Endothelial cell of umbilical vein (primary cell): ENCODE results near the gene PTPRE. TPM values are rescaled to one million over a fixed set of nuclear protein-coding genes. Genes with fewer than 3 reads are reported as not detected.

Experiments
- BruUV-seq: library from RNA; stranded (reverse); fragments of 400-500 nt; replicated peaks from 2 replicates; lab custom pipeline; 2021; lab: Mats Ljungman, UMichigan
- CTCF ChIA-PET: fragments of 300-600, 350-600 bp; sonication (Branson Sonifier 250); formaldehyde crosslinking; loops from one replicate; lab custom pipeline; 2021; ENCODE audit warnings: antibody characterized with exemption, inconsistent platforms; lab: Charles Lee
- POLR2A ChIA-PET: fragments of 300-600, 350-600 bp; sonication (Branson Sonifier 250); formaldehyde crosslinking; loops from one replicate; lab custom pipeline; 2021; ENCODE audit warnings: antibody characterized with exemption, inconsistent platforms; lab: Charles Lee
- DNase-seq: peaks from one replicate; pipeline ENCODE4 v3.0.0-alpha.2; 2011; ENCODE audit warnings: low read depth, low spot score
- FAIRE-seq: peaks from 2 replicates; lab custom pipeline; 2011; peaks lifted over from hg19 to GRCh38; lab: Jason Lieb, UNC
- H2AFZ ChIP-seq: 2 replicates; pipeline ENCODE4 v1.6.0; 2012; ENCODE audit warnings: low read depth, low read length, control low read depth, inconsistent platforms
- H3K27ac ChIP-seq: 2 replicates; pipeline ENCODE4 v1.5.1; 2011; ENCODE audit warnings: low read depth, mild to moderate bottlenecking, control low read depth, low read length, moderate library complexity; ENCODE audit not compliant: insufficient read depth
- H3K27me3 ChIP-seq, 2 experiments: 2 replicates each; pipeline versions ENCODE4 v1.6.0 to v1.6.1; 2011; ENCODE audit warnings: low read length in 2 of 2, mixed read lengths in 1 of 2; ENCODE audit not compliant: control insufficient read depth in 2 of 2, insufficient read depth in 2 of 2
- H3K36me3 ChIP-seq, 2 experiments: 2 replicates in 1 of 2; 3 replicates in 1 of 2; pipeline ENCODE4 v1.5.1; 2011; ENCODE audit warnings: low read length in 2 of 2, mild to moderate bottlenecking in 1 of 2, moderate library complexity in 1 of 2; ENCODE audit not compliant: control insufficient read depth in 2 of 2, insufficient read depth in 2 of 2; ENCODE audit errors: extremely low read depth in 1 of 2
- H3K4me1 ChIP-seq: 3 replicates; pipeline ENCODE4 v1.5.1; 2011; ENCODE audit warnings: mild to moderate bottlenecking, low read length; ENCODE audit not compliant: control insufficient read depth, insufficient read depth; ENCODE audit errors: extremely low read depth
- H3K4me2 ChIP-seq: 2 replicates; pipeline ENCODE4 v1.6.1; 2011; ENCODE audit warnings: low read length, control low read depth, mixed read lengths; ENCODE audit not compliant: insufficient read depth
- H3K4me3 ChIP-seq, 3 experiments: fragments of 200-600 bp in 1 of 3; sonication (generic), shearing (Covaris generic) in 1 of 3; replicated peaks in 1 of 3; 2 replicates each; pipeline ENCODE4 v1.5.1; 2011 to 2016; ENCODE audit warnings: control low read depth in 3 of 3, low read length in 3 of 3, mild to moderate bottlenecking in 2 of 3, inconsistent platforms in 1 of 3, low read depth in 1 of 3, moderate library complexity in 1 of 3; ENCODE audit not compliant: insufficient read depth in 1 of 3
- H3K79me2 ChIP-seq: 2 replicates; pipeline ENCODE4 v1.6.0; 2012; ENCODE audit warnings: low read length, inconsistent platforms; ENCODE audit not compliant: control insufficient read depth, insufficient read depth
- H3K9ac ChIP-seq: replicated peaks from 2 replicates; pipeline ENCODE3; 2011; ENCODE audit warnings: low read length, control low read depth; ENCODE audit not compliant: insufficient read depth; ENCODE audit errors: extremely low read depth
- H3K9me1 ChIP-seq: replicated peaks from 3 replicates; pipeline ENCODE4 v1.6.0; 2011; ENCODE audit warnings: mild to moderate bottlenecking, low read length; ENCODE audit not compliant: control insufficient read depth, insufficient read depth; ENCODE audit errors: extremely low read depth
- H3K9me3 ChIP-seq: replicated peaks from 2 replicates; pipeline ENCODE4 v1.5.1; 2012; ENCODE audit warnings: low read length, inconsistent platforms; ENCODE audit not compliant: control insufficient read depth, insufficient read depth
- H4K20me1 ChIP-seq: replicated peaks from 2 replicates; pipeline ENCODE3; 2011; ENCODE audit warnings: mild to moderate bottlenecking, low read length; ENCODE audit not compliant: control insufficient read depth, insufficient read depth; ENCODE audit errors: extremely low read depth
- EZH2 ChIP-seq: IDR thresholded peaks from 2 replicates; pipeline ENCODE4 v1.6.1; 2012; ENCODE audit warnings: borderline replicate concordance, low read depth, mild to moderate bottlenecking, moderate library complexity, low read length, inconsistent platforms; ENCODE audit not compliant: severe bottlenecking
- FOS ChIP-seq: IDR thresholded peaks from 2 replicates; pipeline ENCODE4 v1.6.1; 2011; ENCODE audit warnings: mild to moderate bottlenecking, low read length, moderate library complexity, borderline replicate concordance; ENCODE audit not compliant: insufficient read depth
- GATA2 ChIP-seq: IDR thresholded peaks from 2 replicates; pipeline ENCODE4 v1.7.0; 2011; ENCODE audit warnings: low read depth, mild to moderate bottlenecking, moderate library complexity, mixed read lengths, low read length; ENCODE audit not compliant: insufficient read length, insufficient read depth
- JUN ChIP-seq: IDR thresholded peaks from 2 replicates; pipeline ENCODE4 v1.6.1; 2011; ENCODE audit warnings: borderline replicate concordance, low read depth; ENCODE audit not compliant: insufficient read length, insufficient read depth
- MYC ChIP-seq: IDR thresholded peaks from one replicate; pipeline ENCODE4 v1.6.1; 2011; ENCODE audit warnings: mild to moderate bottlenecking, low read depth, low read length
- POLR2A ChIP-seq: IDR thresholded peaks from 2 replicates; pipeline ENCODE4 v1.6.1; 2012; ENCODE audit warnings: low read depth, mild to moderate bottlenecking, control low read depth, low read length
- POLR2AphosphoS5 ChIP-seq: IDR thresholded peaks from 2 replicates; pipeline ENCODE4 v1.6.1; 2012; ENCODE audit warnings: low read depth, mild to moderate bottlenecking, control low read depth, low read length, moderate library complexity; ENCODE audit not compliant: insufficient read depth
- dilution Hi-C: fragments of 300-500 bp; cut with MboI; formaldehyde crosslinking; loops from one replicate; pipeline ENCODE4 v1.15.0; 2019; ENCODE audit warnings: low sequenced_read_pairs; ENCODE audit not compliant: extremely low pct_ligation_motif_present
- intact Hi-C: fragments of 100-400 bp; cut with micrococcal nuclease; formaldehyde crosslinking; loops from one replicate; pipeline ENCODE4 v1.10.0; 2022
- polyA plus RNA-seq, 4 experiments: library from polyadenylated mRNA; depleted of rRNA in 3 of 4; stranded (reverse) in 3 of 4; unstranded in 1 of 4; fragments of >200 nt; gene quantifications; 2 replicates each; pipeline versions ENCODE4 v1.2.1 to v1.2.3, GENCODE V29; 2011 to 2012; ENCODE audit warnings: missing spikeins in 1 of 4
- total RNA-seq: library from RNA; stranded (reverse); gene quantifications from 2 replicates; pipeline ENCODE4 v1.2.3, GENCODE V29; 2021
- TF ChIP-seq, protein P1 (sequence below): IDR thresholded peaks from 2 replicates; pipeline ENCODE4 v1.6.1; 2011; ENCODE audit not compliant: insufficient read depth, insufficient read length
- TF ChIP-seq, protein P2 (sequence below), 2 donors: IDR thresholded peaks; 1 replicate in 1 of 2; 2 replicates in 1 of 2; pipeline ENCODE4 v1.5.1; 2011; ENCODE audit warnings: low read length in 2 of 2, mild to moderate bottlenecking in 2 of 2, moderate library complexity in 2 of 2, control low read depth in 1 of 2, inconsistent platforms in 1 of 2, low read depth in 1 of 2; ENCODE audit not compliant: insufficient read depth in 1 of 2; ENCODE audit errors: extremely low read depth in 1 of 2

PTPRE gene
- total and polyA plus RNA-seq, 2 donors (not counting 3 experiments of a cell fraction or from before 2014, with no cell fraction given): 37.3 to 116 TPM

DNA sequence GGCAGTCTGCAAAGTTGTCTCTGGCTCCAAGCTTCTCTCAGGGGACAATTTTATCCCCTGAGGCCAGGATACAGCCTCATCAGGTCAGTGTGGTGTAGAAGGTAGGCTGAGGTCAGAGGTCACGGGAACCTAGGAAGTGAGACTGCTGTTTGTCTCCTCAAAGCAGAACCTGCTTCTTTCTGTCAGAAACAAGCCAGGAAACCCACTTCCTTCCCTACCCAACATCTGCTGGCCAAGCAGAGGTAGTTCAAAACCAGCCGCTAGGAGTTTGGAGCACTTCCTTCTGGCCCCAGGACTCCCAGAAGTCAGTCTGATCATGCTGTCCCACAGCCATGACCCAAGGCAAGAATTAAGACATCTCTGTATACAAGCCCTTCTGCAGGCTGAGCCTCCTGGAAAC, 26.3 kb upstream of the PTPRE start:
- TF ChIP-seq FOS (no peak), POLR2AphosphoS5 (no peak), JUN (no peak), EZH2 (no peak), GATA2 (no peak)
- TF ChIP-seq, protein P1, sequence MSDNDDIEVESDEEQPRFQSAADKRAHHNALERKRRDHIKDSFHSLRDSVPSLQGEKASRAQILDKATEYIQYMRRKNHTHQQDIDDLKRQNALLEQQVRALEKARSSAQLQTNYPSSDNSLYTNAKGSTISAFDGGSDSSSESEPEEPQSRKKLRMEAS: no peak
- Histone ChIP-seq H3K9ac (no peak overlapping the region), H3K36me3 (no peaks in the 10 kb centered on the region), H2AFZ (no peak overlapping the region), H3K4me1 (peaks cover 5% of the 10 kb centered on the region), H4K20me1 (no peaks in the 10 kb centered on the region), H3K9me3 (no peaks in the 10 kb centered on the region), H3K4me2 (no peak overlapping the region), H3K79me2 (no peaks in the 10 kb centered on the region), H3K4me3 (no peak overlapping the region), H3K27ac (no peak overlapping the region), H3K9me1 (no peaks in the 10 kb centered on the region), H3K27me3 (no peaks in the 10 kb centered on the region)
- no TSS peak for BruUV-seq
- no peak for DNase-seq
- intact Hi-C loops (no loop called here), dilution Hi-C loops (no loop called here)
- CTCF ChIA-PET: no interaction called here
- POLR2A ChIA-PET: no interaction called here
- no peak for FAIRE-seq

DNA sequence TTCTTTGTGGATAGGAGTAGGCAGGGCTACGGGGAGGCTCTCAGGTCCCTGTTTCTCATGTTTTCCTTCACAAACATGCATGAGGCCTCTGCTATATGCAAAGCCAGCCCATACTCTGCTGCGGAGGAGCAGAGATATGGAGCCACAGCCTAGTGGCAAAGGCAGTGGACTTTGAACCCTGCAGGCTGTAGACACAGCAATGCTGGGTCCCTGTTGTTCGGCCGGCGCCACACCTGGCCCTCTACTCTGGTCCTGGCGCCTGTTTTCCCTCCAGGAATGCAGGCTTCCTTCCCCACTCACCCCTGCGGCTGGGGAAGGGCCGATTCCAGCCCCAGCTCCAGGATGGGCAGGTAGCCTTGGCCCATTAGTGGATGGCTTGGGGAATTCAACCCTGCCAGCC, 25.6 kb upstream of the PTPRE start:
- no peak overlapping the region for H3K4me2 ChIP-seq
- H3K4me3 ChIP-seq: no peak overlapping the region
- H3K36me3 ChIP-seq: no peaks in the 10 kb centered on the region
- H3K9me3 ChIP-seq: no peaks in the 10 kb centered on the region
- FAIRE-seq (no peak), DNase-seq (no peak)
- H3K9me1 ChIP-seq: no peaks in the 10 kb centered on the region
- BruUV-seq: no TSS peak
- ChIA-PET POLR2A (no interaction called here), CTCF (interaction anchor here (0.6 kb wide), 1 partner anchor 188 kb away, joined by 3 read pairs; no protein-coding TSS in a partner anchor)
- no peaks in the 10 kb centered on the region for H3K79me2 ChIP-seq
- no peaks in the 10 kb centered on the region for H3K27me3 ChIP-seq
- H2AFZ ChIP-seq: no peak overlapping the region
- intact Hi-C loops (no loop called here), dilution Hi-C loops (no loop called here)
- no peak overlapping the region for H3K9ac ChIP-seq
- H4K20me1 ChIP-seq: no peaks in the 10 kb centered on the region
- TF ChIP-seq POLR2A (no peak), MYC (no peak), JUN (no peak), FOS (no peak), EZH2 (no peak), POLR2AphosphoS5 (no peak)
- TF ChIP-seq, protein P2, sequence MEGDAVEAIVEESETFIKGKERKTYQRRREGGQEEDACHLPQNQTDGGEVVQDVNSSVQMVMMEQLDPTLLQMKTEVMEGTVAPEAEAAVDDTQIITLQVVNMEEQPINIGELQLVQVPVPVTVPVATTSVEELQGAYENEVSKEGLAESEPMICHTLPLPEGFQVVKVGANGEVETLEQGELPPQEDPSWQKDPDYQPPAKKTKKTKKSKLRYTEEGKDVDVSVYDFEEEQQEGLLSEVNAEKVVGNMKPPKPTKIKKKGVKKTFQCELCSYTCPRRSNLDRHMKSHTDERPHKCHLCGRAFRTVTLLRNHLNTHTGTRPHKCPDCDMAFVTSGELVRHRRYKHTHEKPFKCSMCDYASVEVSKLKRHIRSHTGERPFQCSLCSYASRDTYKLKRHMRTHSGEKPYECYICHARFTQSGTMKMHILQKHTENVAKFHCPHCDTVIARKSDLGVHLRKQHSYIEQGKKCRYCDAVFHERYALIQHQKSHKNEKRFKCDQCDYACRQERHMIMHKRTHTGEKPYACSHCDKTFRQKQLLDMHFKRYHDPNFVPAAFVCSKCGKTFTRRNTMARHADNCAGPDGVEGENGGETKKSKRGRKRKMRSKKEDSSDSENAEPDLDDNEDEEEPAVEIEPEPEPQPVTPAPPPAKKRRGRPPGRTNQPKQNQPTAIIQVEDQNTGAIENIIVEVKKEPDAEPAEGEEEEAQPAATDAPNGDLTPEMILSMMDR (IDR thresholded peaks at IDR 0.05; ENCODE audit: extremely low read depth in 1 of 2, insufficient read depth in 1 of 2, low read depth in 1 of 2, low read length in 2 of 2): no peak
- TF ChIP-seq, protein P1: no peak
- no peak overlapping the region for H3K27ac ChIP-seq
- peaks cover under 1% of the 10 kb centered on the region for H3K4me1 ChIP-seq
